Large intestine (tissue), 3 donors: ENCODE results near the gene AFAP1. TPM values are rescaled to one million over a fixed set of nuclear protein-coding genes. Genes with fewer than 3 reads are reported as not detected.

ENCODE experiments used
- DNase-seq, 2 donors: peaks; one replicate each; pipeline versions ENCODE4 v3.0.0 to v3.0.0-alpha.2; 2013
- H3K27ac ChIP-seq: one replicate; pipeline ENCODE4 v1.5.1; 2013; ENCODE audit warnings: low read length
- H3K27me3 ChIP-seq: 2 replicates; pipeline ENCODE4 v1.6.1; 2013; ENCODE audit warnings: low read length; ENCODE audit not compliant: control insufficient read depth, insufficient read depth
- H3K36me3 ChIP-seq: 2 replicates; pipeline ENCODE4 v1.6.1; 2013; ENCODE audit warnings: low read length; ENCODE audit not compliant: control insufficient read depth, insufficient read depth
- H3K4me1 ChIP-seq: one replicate; pipeline ENCODE4 v1.6.1; 2013; ENCODE audit warnings: low read length; ENCODE audit not compliant: control insufficient read depth, insufficient read depth
- H3K4me3 ChIP-seq: one replicate; pipeline ENCODE4 v1.5.1; 2013; ENCODE audit warnings: low read length
- H3K9me3 ChIP-seq: one replicate; pipeline ENCODE4 v1.6.1; 2013; ENCODE audit warnings: mild to moderate bottlenecking, low read depth, low read length, moderate library complexity; ENCODE audit not compliant: control insufficient read depth
- WGBS: methylation state at CpG from one replicate; pipeline ENCODE4 v1.1.5; 2013; ENCODE audit warnings: low lambda C conversion rate; ENCODE audit not compliant: insufficient coverage; 5-methylcytosine and 5-hydroxymethylcytosine counted together
- polyA plus RNA-seq: library from polyadenylated mRNA; unstranded; fragments of 120-200 nt; gene quantifications from one replicate; pipeline ENCODE4 v1.2.1, GENCODE V29; 2013

Gene AFAP1
- polyA plus RNA-seq, 1 donor: 19.3 TPM

GRCh38 chr4:7710576-7711306 lies 228.9 kb downstream of the AFAP1 start:
- Histone ChIP-seq H3K27me3 (no peaks in the 10 kb centered on the region), H3K27ac (no peak overlapping the region), H3K36me3 (no peaks in the 10 kb centered on the region), H3K9me3 (peaks cover 7% of the 10 kb centered on the region), H3K4me1 (no peaks in the 10 kb centered on the region), H3K4me3 (no peak overlapping the region)
- no CpG with 5 or more reads among the region's 21 CpGs for WGBS
- no peak for DNase-seq

DNA sequence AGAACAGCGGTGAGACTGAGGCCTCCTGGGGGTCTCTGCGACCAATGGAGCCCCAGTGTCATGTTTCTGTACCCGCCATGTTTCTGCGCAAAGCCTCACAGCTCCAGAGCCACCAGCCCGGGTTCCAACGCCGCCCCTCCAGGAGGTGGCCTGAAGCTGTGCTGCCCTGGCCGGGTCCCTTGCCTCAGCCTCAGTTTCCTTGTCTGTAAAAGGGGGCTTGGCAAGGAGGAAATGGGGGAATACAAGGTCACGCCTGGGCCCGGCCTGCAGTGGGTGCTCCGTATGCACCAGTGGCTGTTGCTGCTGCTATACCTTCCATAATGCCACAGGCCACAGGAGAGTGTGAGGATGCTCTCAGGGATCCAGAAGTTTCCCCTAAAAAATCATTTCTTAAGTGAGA lies 229.5 kb downstream of the AFAP1 start:
- Histone ChIP-seq H3K9me3 (peaks cover 7% of the 10 kb centered on the region), H3K27me3 (no peaks in the 10 kb centered on the region), H3K36me3 (no peaks in the 10 kb centered on the region), H3K4me3 (no peak overlapping the region), H3K4me1 (no peaks in the 10 kb centered on the region), H3K27ac (no peak overlapping the region)
- no CpG with 5 or more reads among the region's 11 CpGs for WGBS
- DNase-seq: no peak

GRCh38 chr4:7709431-7709830 lies 230.2 kb downstream of the AFAP1 start:
- no CpG with 5 or more reads among the region's 6 CpGs for WGBS
- H3K4me1 ChIP-seq: no peaks in the 10 kb centered on the region
- DNase-seq: no peak

GRCh38 chr4:7708981-7709380 lies 230.7 kb downstream of the AFAP1 start:
- no peak overlapping the region for H3K4me3 ChIP-seq
- H3K9me3 ChIP-seq: peaks cover 3% of the 10 kb centered on the region
- H3K27me3 ChIP-seq: no peaks in the 10 kb centered on the region
- no peak for DNase-seq
- H3K36me3 ChIP-seq: no peaks in the 10 kb centered on the region
- no CpG with 5 or more reads among the region's 15 CpGs for WGBS
- H3K27ac ChIP-seq: no peak overlapping the region
- H3K4me1 ChIP-seq: no peaks in the 10 kb centered on the region

More at GRCh38 chr4:7709431-7709830, 230.2 kb downstream of the AFAP1 start:
- Histone ChIP-seq H3K27ac (no peak overlapping the region), H3K4me3 (no peak overlapping the region), H3K36me3 (no peaks in the 10 kb centered on the region), H3K9me3 (peaks cover 7% of the 10 kb centered on the region), H3K27me3 (no peaks in the 10 kb centered on the region)

Other genes with a start within 250 kb of the AFAP1 start
- gene ABLIM2, start 219.0 kb upstream of the AFAP1 start, polyA plus RNA-seq: 5.9 TPM